PC-9 (cell line): ENCODE data around the gene PHPT1.

Source experiments
- EZH2 ChIP-seq: fragments of 200-600 bp; sonication (generic); IDR thresholded peaks from 2 replicates; pipeline ENCODE4 v1.8.0; 2017; ENCODE audit warnings: antibody characterized with exemption, low read depth
- TF ChIP-seq, protein P1 (sequence below): fragments of 200-600 bp; sonication (generic); conservative IDR thresholded peaks from 2 replicates; pipeline ENCODE4 v1.6.1; 2017; ENCODE audit warnings: mixed run types, antibody characterized with exemption, mild to moderate bottlenecking, moderate library complexity

DNA sequence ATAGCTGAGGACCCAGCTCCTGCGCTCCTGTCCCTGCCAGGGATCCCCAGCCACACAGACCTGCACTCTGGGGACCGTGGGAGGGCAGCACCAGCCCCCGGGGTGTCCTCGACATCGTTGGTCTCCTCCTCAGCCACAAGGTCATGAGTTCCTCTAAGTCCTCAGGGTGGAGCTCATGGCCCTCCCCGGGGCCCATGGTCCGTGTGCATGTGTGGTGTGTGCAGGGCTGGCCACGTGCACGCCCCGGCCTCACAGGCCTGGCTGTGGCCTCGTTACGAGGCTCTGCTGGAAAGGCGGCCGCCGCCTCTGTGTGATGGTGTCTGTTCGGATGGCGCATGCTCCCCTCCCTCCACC, 23.0 kb upstream of the PHPT1 start:
- TF ChIP-seq, protein P1, sequence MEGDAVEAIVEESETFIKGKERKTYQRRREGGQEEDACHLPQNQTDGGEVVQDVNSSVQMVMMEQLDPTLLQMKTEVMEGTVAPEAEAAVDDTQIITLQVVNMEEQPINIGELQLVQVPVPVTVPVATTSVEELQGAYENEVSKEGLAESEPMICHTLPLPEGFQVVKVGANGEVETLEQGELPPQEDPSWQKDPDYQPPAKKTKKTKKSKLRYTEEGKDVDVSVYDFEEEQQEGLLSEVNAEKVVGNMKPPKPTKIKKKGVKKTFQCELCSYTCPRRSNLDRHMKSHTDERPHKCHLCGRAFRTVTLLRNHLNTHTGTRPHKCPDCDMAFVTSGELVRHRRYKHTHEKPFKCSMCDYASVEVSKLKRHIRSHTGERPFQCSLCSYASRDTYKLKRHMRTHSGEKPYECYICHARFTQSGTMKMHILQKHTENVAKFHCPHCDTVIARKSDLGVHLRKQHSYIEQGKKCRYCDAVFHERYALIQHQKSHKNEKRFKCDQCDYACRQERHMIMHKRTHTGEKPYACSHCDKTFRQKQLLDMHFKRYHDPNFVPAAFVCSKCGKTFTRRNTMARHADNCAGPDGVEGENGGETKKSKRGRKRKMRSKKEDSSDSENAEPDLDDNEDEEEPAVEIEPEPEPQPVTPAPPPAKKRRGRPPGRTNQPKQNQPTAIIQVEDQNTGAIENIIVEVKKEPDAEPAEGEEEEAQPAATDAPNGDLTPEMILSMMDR, result no peak
- no peak for TF ChIP-seq EZH2
